ENCODE measurements around the gene TAF6L.

- TF ChIP-seq CTCF (IDR thresholded peaks at IDR 0.05; ENCODE audit: control extremely low read depth in 1 of 3, insufficient read depth in 1 of 3, low read depth in 1 of 3, low read length in 3 of 3) = no peak
- no peak for TF ChIP-seq EZH2 (IDR thresholded peaks at IDR 0.05; ENCODE audit: low read depth, low read length, severe bottlenecking)
- TF ChIP-seq POLR2A (IDR thresholded peaks at IDR 0.05; ENCODE audit: control extremely low read depth in 1 of 2, low read depth in 2 of 2, low read length in 2 of 2) = no peak
- no peak for TF ChIP-seq SP2 (IDR thresholded peaks at IDR 0.05; ENCODE audit: low read length)
- TF ChIP-seq MAFK (IDR thresholded peaks at IDR 0.05; ENCODE audit: low read depth, low read length) = no peak
- no peak for TF ChIP-seq EP300 (IDR thresholded peaks at IDR 0.05; ENCODE audit: borderline replicate concordance in 1 of 2, low read depth in 2 of 2, low read length in 2 of 2)
- no peak for TF ChIP-seq KDM5A (IDR thresholded peaks at IDR 0.05; ENCODE audit: low read length)
- TF ChIP-seq CHD7 (IDR thresholded peaks at IDR 0.05; ENCODE audit: insufficient replicate concordance, low read length) = no peak
- TF ChIP-seq JUN (IDR thresholded peaks at IDR 0.05; ENCODE audit: low read depth, low read length) = no peak
Measured at GRCh38 chr11:62747475-62748160, 23.6 kb upstream of the TAF6L start.

All from H1 (cell line).